D341Med (cell line): ENCODE measurements around the gene SDR39U1.

Source experiments
- DNase-seq: peaks from one replicate; pipeline ENCODE4 v3.0.0; 2012; ENCODE audit warnings: low spot score

The SDR39U1 gene

DNA sequence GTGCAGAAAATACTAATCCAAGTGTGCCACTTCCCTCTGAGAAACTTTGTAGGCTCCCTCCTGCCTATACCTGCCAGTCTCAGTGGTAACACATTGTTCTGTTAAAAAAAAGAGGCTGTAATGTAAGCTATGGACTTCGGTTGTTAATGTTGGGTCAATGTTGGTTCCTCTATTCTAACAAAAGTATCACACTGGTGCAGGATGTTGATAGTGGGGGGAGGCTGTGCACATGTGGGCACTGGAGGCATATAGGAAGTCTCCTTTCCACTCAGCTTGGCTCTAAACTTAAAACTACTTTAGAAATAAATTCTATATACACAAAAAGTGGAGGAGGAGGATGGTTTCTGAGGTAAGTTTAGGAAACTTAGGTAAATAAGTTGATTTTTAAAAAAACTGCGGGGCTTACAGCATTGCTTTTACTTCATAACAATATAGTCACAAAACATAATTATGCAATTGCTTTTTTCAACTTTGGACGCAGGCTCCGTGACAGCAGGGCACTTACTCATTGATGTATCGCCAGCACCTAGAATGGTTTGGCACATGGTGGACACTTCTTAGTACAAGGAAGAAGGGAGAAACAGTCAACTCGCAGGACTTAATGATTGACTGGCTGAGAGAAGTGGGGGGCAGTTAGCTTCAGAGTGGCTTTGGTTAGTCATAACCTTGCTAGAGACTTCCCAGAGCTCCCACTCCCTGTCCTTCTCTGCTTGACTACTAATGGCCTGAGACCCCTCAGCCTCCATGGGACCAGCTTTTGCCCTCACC is 51.7 kb downstream of the SDR39U1 start:
- DNase-seq: no peak
